ENCODE data around the gene NUDT22.

- TF ChIP-seq FOXM1 (IDR thresholded peaks at IDR 0.05; ENCODE audit: borderline replicate concordance, low read depth) (no peak), MAX (IDR thresholded peaks at IDR 0.05) (no peak), EGR1 (IDR thresholded peaks at IDR 0.05) (no peak), EP300 (IDR thresholded peaks at IDR 0.05; ENCODE audit: borderline replicate concordance) (no peak), CREB1 (IDR thresholded peaks at IDR 0.05; ENCODE audit: low read depth) (no peak), TAF1 (IDR thresholded peaks at IDR 0.05; ENCODE audit: low read depth) (no peak), RAD21 (IDR thresholded peaks at IDR 0.05; ENCODE audit: low read depth) (no peak)
These were observed 35.5 kb downstream of the NUDT22 start for GRCh38 chr11:64261556-64262080.
